ENCODE measurements around the gene MYH7.
"Not testable (repeated sequence)": the region's sequence is repeated elsewhere in the genome, so short reads cannot be mapped to it uniquely, and the experiment has no call there.

DNA sequence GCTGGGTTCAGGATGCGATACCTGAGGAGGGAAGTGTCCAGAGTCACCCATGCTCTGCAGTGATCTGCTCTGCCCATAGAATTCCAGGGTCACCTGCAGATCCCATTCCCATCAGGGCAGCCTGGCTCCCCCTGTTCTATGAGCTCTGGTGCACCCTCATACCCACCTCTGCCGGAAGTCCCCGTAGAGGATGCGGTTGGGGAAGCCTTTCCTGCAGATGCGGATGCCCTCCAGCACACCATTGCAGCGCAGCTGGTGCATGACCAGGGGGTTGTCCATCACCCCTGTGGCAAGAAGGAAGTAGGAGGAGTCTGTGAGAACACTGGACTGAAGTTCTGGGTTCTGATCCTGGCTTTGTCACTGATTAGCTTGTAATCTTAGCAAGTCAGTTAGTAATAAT lies 9.7 kb downstream of the MYH7 start:
- TF ChIP-seq, protein P1, sequence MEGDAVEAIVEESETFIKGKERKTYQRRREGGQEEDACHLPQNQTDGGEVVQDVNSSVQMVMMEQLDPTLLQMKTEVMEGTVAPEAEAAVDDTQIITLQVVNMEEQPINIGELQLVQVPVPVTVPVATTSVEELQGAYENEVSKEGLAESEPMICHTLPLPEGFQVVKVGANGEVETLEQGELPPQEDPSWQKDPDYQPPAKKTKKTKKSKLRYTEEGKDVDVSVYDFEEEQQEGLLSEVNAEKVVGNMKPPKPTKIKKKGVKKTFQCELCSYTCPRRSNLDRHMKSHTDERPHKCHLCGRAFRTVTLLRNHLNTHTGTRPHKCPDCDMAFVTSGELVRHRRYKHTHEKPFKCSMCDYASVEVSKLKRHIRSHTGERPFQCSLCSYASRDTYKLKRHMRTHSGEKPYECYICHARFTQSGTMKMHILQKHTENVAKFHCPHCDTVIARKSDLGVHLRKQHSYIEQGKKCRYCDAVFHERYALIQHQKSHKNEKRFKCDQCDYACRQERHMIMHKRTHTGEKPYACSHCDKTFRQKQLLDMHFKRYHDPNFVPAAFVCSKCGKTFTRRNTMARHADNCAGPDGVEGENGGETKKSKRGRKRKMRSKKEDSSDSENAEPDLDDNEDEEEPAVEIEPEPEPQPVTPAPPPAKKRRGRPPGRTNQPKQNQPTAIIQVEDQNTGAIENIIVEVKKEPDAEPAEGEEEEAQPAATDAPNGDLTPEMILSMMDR (IDR thresholded peaks at IDR 0.05; ENCODE audit: insufficient read depth, low read length, poor library complexity, severe bottlenecking), result not testable (repeated sequence)
- not testable (repeated sequence) for TF ChIP-seq EZH2phosphoT487 (conservative IDR thresholded peaks at IDR 0.05; ENCODE audit: low read length)
